ENCODE results near the gene DSCAM. TPM values are rescaled to one million over a fixed set of nuclear protein-coding genes. Genes with fewer than 3 reads are reported as not detected.

The DSCAM gene
- total and polyA plus RNA-seq, 4 experiments from 2014 or later = not detected

GRCh38 chr21:40517646-40518045 is 329.3 kb downstream of the DSCAM start:
- Histone ChIP-seq H3K9me3 (ENCODE audit: control insufficient read depth in 1 of 2, low read length in 2 of 2) (no peaks in the 10 kb centered on the region), H3K4me1 (ENCODE audit: insufficient read depth, low read length) (no peaks in the 10 kb centered on the region), H3K4me3 (ENCODE audit: low read length in 2 of 2) (no peak overlapping the region), H3K27ac (ENCODE audit: low read depth, low read length) (no peak overlapping the region), H3K27me3 (ENCODE audit: insufficient read depth, low read length) (no peaks in the 10 kb centered on the region), H3K36me3 (ENCODE audit: insufficient read depth, low read length) (no peaks in the 10 kb centered on the region)
- ChIA-PET CTCF (ENCODE audit: partially characterized antibody) (no interaction called here), POLR2A (ENCODE audit: partially characterized antibody) (no interaction called here)
- H3K27me3 Mint-ChIP-seq = peaks cover 0 to 1% of the 10 kb centered on the region in 2 donors
- intact Hi-C loops (cut with micrococcal nuclease) = no loop called here
- H3K27ac Mint-ChIP-seq = no peak overlapping the region
- no peak overlapping the region for H3K4me3 Mint-ChIP-seq
- no peaks in the 10 kb centered on the region for H3K4me1 Mint-ChIP-seq
- H3K36me3 Mint-ChIP-seq = no peaks in the 10 kb centered on the region
- peaks cover 0 to 6% (median 3%) of the 10 kb centered on the region in 8 donors for H3K9me3 Mint-ChIP-seq
- no peak for DNase-seq

- H3K4me3 Mint-ChIP-seq = no peak overlapping the region
- H3K27ac ChIP-seq (ENCODE audit: low read depth, low read length) = no peak overlapping the region
- no peak for DNase-seq
- H3K27me3 ChIP-seq (ENCODE audit: insufficient read depth, low read length) = no peaks in the 10 kb centered on the region
- no peaks in the 10 kb centered on the region for H3K4me1 Mint-ChIP-seq
- H3K27ac Mint-ChIP-seq = no peak overlapping the region
- H3K27me3 Mint-ChIP-seq = peaks cover 0 to 1% of the 10 kb centered on the region in 2 donors
- ChIA-PET CTCF (ENCODE audit: partially characterized antibody) (no interaction called here), POLR2A (ENCODE audit: partially characterized antibody) (no interaction called here)
- H3K4me1 ChIP-seq (ENCODE audit: insufficient read depth, low read length) = no peaks in the 10 kb centered on the region
- H3K4me3 ChIP-seq (ENCODE audit: low read length in 2 of 2) = no peak overlapping the region
- H3K36me3 Mint-ChIP-seq = no peaks in the 10 kb centered on the region
- intact Hi-C loops (cut with micrococcal nuclease) = no loop called here
- no peaks in the 10 kb centered on the region for H3K9me3 ChIP-seq (ENCODE audit: control insufficient read depth in 1 of 2, low read length in 2 of 2)
- peaks cover 0 to 4% (median 3%) of the 10 kb centered on the region in 8 donors for H3K9me3 Mint-ChIP-seq
- no peaks in the 10 kb centered on the region for H3K36me3 ChIP-seq (ENCODE audit: insufficient read depth, low read length)
These were observed 330.6 kb downstream of the DSCAM start for GRCh38 chr21:40516335-40516734.

- Mint-ChIP-seq H3K27me3 (peaks cover 0 to 3% of the 10 kb centered on the region in 2 donors), H3K27ac (no peak overlapping the region), H3K9me3 (peaks cover 0 to 4% (median 3%) of the 10 kb centered on the region in 8 donors), H3K4me1 (no peaks in the 10 kb centered on the region), H3K4me3 (no peak overlapping the region), H3K36me3 (no peaks in the 10 kb centered on the region)
- CTCF ChIA-PET (ENCODE audit: partially characterized antibody) = no interaction called here
- Histone ChIP-seq H3K36me3 (ENCODE audit: insufficient read depth, low read length) (no peaks in the 10 kb centered on the region), H3K4me3 (ENCODE audit: low read length in 2 of 2) (no peak overlapping the region), H3K9me3 (ENCODE audit: control insufficient read depth in 1 of 2, low read length in 2 of 2) (no peaks in the 10 kb centered on the region), H3K27me3 (ENCODE audit: insufficient read depth, low read length) (no peaks in the 10 kb centered on the region), H3K27ac (ENCODE audit: low read depth, low read length) (no peak overlapping the region), H3K4me1 (ENCODE audit: insufficient read depth, low read length) (no peaks in the 10 kb centered on the region)
- POLR2A ChIA-PET (ENCODE audit: partially characterized antibody) = no interaction called here
- intact Hi-C loops (cut with micrococcal nuclease) = no loop called here
- DNase-seq = no peak
These were observed 334.4 kb downstream of the DSCAM start for GRCh38 chr21:40512590-40512989.

- DNase-seq = no peak
- no peak overlapping the region for H3K4me3 Mint-ChIP-seq
- no peaks in the 10 kb centered on the region for H3K27me3 ChIP-seq (ENCODE audit: insufficient read depth, low read length)
- ChIA-PET POLR2A (ENCODE audit: partially characterized antibody) (no interaction called here), CTCF (ENCODE audit: partially characterized antibody) (no interaction called here)
- H3K36me3 Mint-ChIP-seq = no peaks in the 10 kb centered on the region
- no peaks in the 10 kb centered on the region for H3K4me1 ChIP-seq (ENCODE audit: insufficient read depth, low read length)
- intact Hi-C loops (cut with micrococcal nuclease) = no loop called here
- H3K9me3 Mint-ChIP-seq = peaks cover under 1 to 3% (median 2%) of the 10 kb centered on the region in 8 donors
- H3K27ac ChIP-seq (ENCODE audit: low read depth, low read length) = no peak overlapping the region
- no peaks in the 10 kb centered on the region for H3K36me3 ChIP-seq (ENCODE audit: insufficient read depth, low read length)
- no peaks in the 10 kb centered on the region for H3K4me1 Mint-ChIP-seq
- no peaks in the 10 kb centered on the region for H3K9me3 ChIP-seq (ENCODE audit: control insufficient read depth in 1 of 2, low read length in 2 of 2)
- H3K27ac Mint-ChIP-seq = no peak overlapping the region
- H3K4me3 ChIP-seq (ENCODE audit: low read length in 2 of 2) = no peak overlapping the region
- H3K27me3 Mint-ChIP-seq = peaks cover 0 to 1% of the 10 kb centered on the region in 2 donors
These were observed 339.0 kb downstream of the DSCAM start for GRCh38 chr21:40507978-40508377.

- Histone ChIP-seq H3K36me3 (ENCODE audit: insufficient read depth, low read length) (no peaks in the 10 kb centered on the region), H3K9me3 (ENCODE audit: control insufficient read depth in 1 of 2, low read length in 2 of 2) (no peaks in the 10 kb centered on the region), H3K27me3 (ENCODE audit: insufficient read depth, low read length) (no peaks in the 10 kb centered on the region), H3K4me1 (ENCODE audit: insufficient read depth, low read length) (no peaks in the 10 kb centered on the region), H3K4me3 (ENCODE audit: low read length in 2 of 2) (no peak overlapping the region), H3K27ac (ENCODE audit: low read depth, low read length) (no peak overlapping the region)
- intact Hi-C loops (cut with micrococcal nuclease) = no loop called here
- H3K27ac Mint-ChIP-seq = no peak overlapping the region
- CTCF ChIA-PET (ENCODE audit: partially characterized antibody) = no interaction called here
- no peak overlapping the region for H3K4me3 Mint-ChIP-seq
- no peaks in the 10 kb centered on the region for H3K4me1 Mint-ChIP-seq
- H3K27me3 Mint-ChIP-seq = peaks cover 0 to 1% of the 10 kb centered on the region in 2 donors
- no peak for DNase-seq
- no peaks in the 10 kb centered on the region for H3K36me3 Mint-ChIP-seq
- H3K9me3 Mint-ChIP-seq = peaks cover 0 to 3% (median 0%) of the 10 kb centered on the region in 8 donors
- POLR2A ChIA-PET (ENCODE audit: partially characterized antibody) = no interaction called here
These were observed 341.3 kb downstream of the DSCAM start for GRCh38 chr21:40505681-40506080.

- Mint-ChIP-seq H3K9me3 (peaks cover 0 to 3% (median 0%) of the 10 kb centered on the region in 8 donors), H3K4me1 (no peaks in the 10 kb centered on the region), H3K27ac (no peak overlapping the region), H3K4me3 (no peak overlapping the region), H3K36me3 (no peaks in the 10 kb centered on the region), H3K27me3 (peaks cover 0 to 1% of the 10 kb centered on the region in 2 donors)
- Histone ChIP-seq H3K27me3 (ENCODE audit: insufficient read depth, low read length) (no peaks in the 10 kb centered on the region), H3K36me3 (ENCODE audit: insufficient read depth, low read length) (no peaks in the 10 kb centered on the region), H3K9me3 (ENCODE audit: control insufficient read depth in 1 of 2, low read length in 2 of 2) (no peaks in the 10 kb centered on the region), H3K4me1 (ENCODE audit: insufficient read depth, low read length) (no peaks in the 10 kb centered on the region), H3K4me3 (ENCODE audit: low read length in 2 of 2) (no peak overlapping the region), H3K27ac (ENCODE audit: low read depth, low read length) (no peak overlapping the region)
- POLR2A ChIA-PET (ENCODE audit: partially characterized antibody) = no interaction called here
- intact Hi-C loops (cut with micrococcal nuclease) = no loop called here
- CTCF ChIA-PET (ENCODE audit: partially characterized antibody) = no interaction called here
- DNase-seq = no peak
These were observed 341.7 kb downstream of the DSCAM start for GRCh38 chr21:40505244-40505643.

GRCh38 chr21:40504825-40505224 is 342.1 kb downstream of the DSCAM start:
- Mint-ChIP-seq H3K36me3 (no peaks in the 10 kb centered on the region), H3K27ac (no peak overlapping the region), H3K4me3 (no peak overlapping the region), H3K27me3 (peaks cover 0 to 1% of the 10 kb centered on the region in 2 donors), H3K4me1 (no peaks in the 10 kb centered on the region), H3K9me3 (peaks cover 0 to 3% (median 0%) of the 10 kb centered on the region in 8 donors)
- Histone ChIP-seq H3K36me3 (ENCODE audit: insufficient read depth, low read length) (no peaks in the 10 kb centered on the region), H3K9me3 (ENCODE audit: control insufficient read depth in 1 of 2, low read length in 2 of 2) (no peaks in the 10 kb centered on the region), H3K4me1 (ENCODE audit: insufficient read depth, low read length) (no peaks in the 10 kb centered on the region), H3K27ac (ENCODE audit: low read depth, low read length) (no peak overlapping the region), H3K4me3 (ENCODE audit: low read length in 2 of 2) (no peak overlapping the region), H3K27me3 (ENCODE audit: insufficient read depth, low read length) (no peaks in the 10 kb centered on the region)
- intact Hi-C loops (cut with micrococcal nuclease) = no loop called here
- ChIA-PET CTCF (ENCODE audit: partially characterized antibody) (no interaction called here), POLR2A (ENCODE audit: partially characterized antibody) (no interaction called here)
- DNase-seq = no peak

- Mint-ChIP-seq H3K27ac (no peak overlapping the region), H3K9me3 (peaks cover 2 to 22% (median 15%) of the 10 kb centered on the region in 8 donors), H3K27me3 (no peaks in the 10 kb centered on the region), H3K4me1 (no peaks in the 10 kb centered on the region), H3K36me3 (no peaks in the 10 kb centered on the region), H3K4me3 (no peak overlapping the region)
- POLR2A ChIA-PET (ENCODE audit: partially characterized antibody) = no interaction called here
- H3K9me3 ChIP-seq (ENCODE audit: control insufficient read depth in 1 of 2, low read length in 2 of 2) = peaks cover 0 to 8% of the 10 kb centered on the region in 2 donors
- H3K36me3 ChIP-seq (ENCODE audit: insufficient read depth, low read length) = no peaks in the 10 kb centered on the region
- no peaks in the 10 kb centered on the region for H3K4me1 ChIP-seq (ENCODE audit: insufficient read depth, low read length)
- CTCF ChIA-PET (ENCODE audit: partially characterized antibody) = no interaction called here
- no peak for DNase-seq
- no peak overlapping the region for H3K4me3 ChIP-seq (ENCODE audit: low read length in 2 of 2)
- intact Hi-C loops (cut with micrococcal nuclease) = no loop called here
- H3K27ac ChIP-seq (ENCODE audit: low read depth, low read length) = no peak overlapping the region
- no peaks in the 10 kb centered on the region for H3K27me3 ChIP-seq (ENCODE audit: insufficient read depth, low read length)
These were observed 350.8 kb downstream of the DSCAM start for GRCh38 chr21:40496116-40496515.
